Activated CD4-positive, alpha-beta memory T cell treated with anti-CD3 and anti-CD28 coated beads for 36 hours (primary cell): ENCODE data around the gene GGPS1. TPM values are rescaled to one million over a fixed set of nuclear protein-coding genes. Genes with fewer than 3 reads are reported as not detected.
A peak's percentile ranks its signal among the peaks of the same experiment; 100 is the strongest.
"Not testable (repeated sequence)": the region's sequence is repeated elsewhere in the genome, so short reads cannot be mapped to it uniquely, and the experiment has no call there.

ENCODE experiments used
- CTCF ChIA-PET: fragments of 350-600 bp; sonication (Branson Sonifier 250); formaldehyde crosslinking; loops from one replicate; lab custom pipeline; 2021; ENCODE audit warnings: antibody characterized with exemption, inconsistent platforms; lab: Charles Lee
- POLR2A ChIA-PET: fragments of 350-600 bp; sonication (Branson Sonifier 250); formaldehyde crosslinking; loops from one replicate; lab custom pipeline; 2021; ENCODE audit warnings: antibody characterized with exemption; lab: Charles Lee
- DNase-seq: peaks from one replicate; pipeline ENCODE4 v3.0.0-alpha.2; 2020
- H3K27ac Mint-ChIP-seq: one replicate; pipeline ENCODE4 v1.8.0; 2021; ENCODE audit warnings: mixed read lengths
- H3K27me3 Mint-ChIP-seq: one replicate; pipeline ENCODE4 v1.8.0; 2021; ENCODE audit warnings: mixed read lengths
- H3K36me3 Mint-ChIP-seq: one replicate; pipeline ENCODE4 v1.8.0; 2021; ENCODE audit warnings: mixed read lengths
- H3K4me1 Mint-ChIP-seq: one replicate; pipeline ENCODE4 v1.8.0; 2021; ENCODE audit warnings: low read depth, mixed read lengths
- H3K4me3 Mint-ChIP-seq: one replicate; pipeline ENCODE4 v1.8.0; 2021; ENCODE audit warnings: mild to moderate bottlenecking, mixed read lengths
- H3K9me3 Mint-ChIP-seq: one replicate; pipeline ENCODE4 v1.8.0; 2021; ENCODE audit warnings: mixed read lengths
- intact Hi-C: fragments of 100-400 bp; cut with micrococcal nuclease; formaldehyde crosslinking; loops from one replicate; pipeline ENCODE4 v1.15.1; 2023
- total RNA-seq, 2 experiments: library from RNA; stranded (reverse); gene quantifications; one replicate each; pipeline ENCODE4 v1.2.3, GENCODE V29; 2021

Gene GGPS1
- total RNA-seq, 2 experiments from 2014 or later: 36.1 to 37.5 TPM

DNA sequence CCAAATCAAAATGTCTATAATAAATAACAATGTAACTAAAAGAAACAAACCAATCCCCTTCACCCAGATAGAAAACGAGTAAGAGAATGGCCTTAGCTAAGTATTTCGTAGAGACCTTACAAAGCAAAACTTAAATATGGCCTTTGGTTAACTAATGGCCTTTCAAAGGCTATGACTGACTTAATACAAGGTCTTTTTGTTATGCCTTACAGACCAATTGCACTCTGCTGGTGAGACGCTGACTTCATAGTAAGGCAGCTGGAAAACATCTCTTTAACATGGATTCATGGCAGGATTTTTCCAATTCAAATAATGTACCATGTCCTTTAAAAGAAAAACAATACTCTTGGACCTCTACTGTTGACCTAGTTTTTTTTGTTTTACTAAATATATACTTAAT is 23.1 kb downstream of the GGPS1 start:
- ChIA-PET POLR2A (no interaction called here), CTCF (interaction anchor here (0.6 kb wide), 2 partner anchors 57 to 76 kb away, joined by 3 to 6 read pairs; no protein-coding TSS in a partner anchor)
- Mint-ChIP-seq H3K9me3 (no peaks in the 10 kb centered on the region), H3K4me3 (no peak overlapping the region), H3K27me3 (no peaks in the 10 kb centered on the region), H3K36me3 (no peaks in the 10 kb centered on the region), H3K27ac (no peak overlapping the region), H3K4me1 (no peaks in the 10 kb centered on the region)
- intact Hi-C loops: no loop called here
- no peak for DNase-seq

DNA sequence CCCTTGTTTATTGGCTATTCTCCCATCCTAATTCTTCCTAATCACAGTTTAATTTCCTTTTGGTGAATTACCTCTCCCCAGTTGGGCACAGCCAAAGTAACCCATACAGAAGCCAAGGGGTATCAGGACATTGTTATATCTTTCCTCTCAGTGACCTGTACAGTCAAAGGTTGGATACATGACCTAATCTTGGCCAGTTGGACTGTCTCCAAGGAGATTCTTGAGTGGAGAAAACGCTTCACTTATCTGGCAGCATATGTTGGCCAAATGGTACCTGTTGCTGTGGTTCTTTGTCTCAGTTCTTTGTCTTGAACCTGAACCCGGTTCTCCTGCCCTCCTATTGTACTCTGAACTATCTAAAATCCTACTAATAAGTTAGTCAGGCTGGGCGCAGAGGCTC is 23.5 kb downstream of the GGPS1 start:
- DNase-seq: no peak
- intact Hi-C loops: no loop called here
- H3K27me3 Mint-ChIP-seq: no peaks in the 10 kb centered on the region
- H3K4me3 Mint-ChIP-seq: no peak overlapping the region
- no peak overlapping the region for H3K27ac Mint-ChIP-seq
- CTCF ChIA-PET: no interaction called here
- H3K36me3 Mint-ChIP-seq: no peaks in the 10 kb centered on the region
- H3K9me3 Mint-ChIP-seq: no peaks in the 10 kb centered on the region
- no peaks in the 10 kb centered on the region for H3K4me1 Mint-ChIP-seq
- POLR2A ChIA-PET: no interaction called here

DNA sequence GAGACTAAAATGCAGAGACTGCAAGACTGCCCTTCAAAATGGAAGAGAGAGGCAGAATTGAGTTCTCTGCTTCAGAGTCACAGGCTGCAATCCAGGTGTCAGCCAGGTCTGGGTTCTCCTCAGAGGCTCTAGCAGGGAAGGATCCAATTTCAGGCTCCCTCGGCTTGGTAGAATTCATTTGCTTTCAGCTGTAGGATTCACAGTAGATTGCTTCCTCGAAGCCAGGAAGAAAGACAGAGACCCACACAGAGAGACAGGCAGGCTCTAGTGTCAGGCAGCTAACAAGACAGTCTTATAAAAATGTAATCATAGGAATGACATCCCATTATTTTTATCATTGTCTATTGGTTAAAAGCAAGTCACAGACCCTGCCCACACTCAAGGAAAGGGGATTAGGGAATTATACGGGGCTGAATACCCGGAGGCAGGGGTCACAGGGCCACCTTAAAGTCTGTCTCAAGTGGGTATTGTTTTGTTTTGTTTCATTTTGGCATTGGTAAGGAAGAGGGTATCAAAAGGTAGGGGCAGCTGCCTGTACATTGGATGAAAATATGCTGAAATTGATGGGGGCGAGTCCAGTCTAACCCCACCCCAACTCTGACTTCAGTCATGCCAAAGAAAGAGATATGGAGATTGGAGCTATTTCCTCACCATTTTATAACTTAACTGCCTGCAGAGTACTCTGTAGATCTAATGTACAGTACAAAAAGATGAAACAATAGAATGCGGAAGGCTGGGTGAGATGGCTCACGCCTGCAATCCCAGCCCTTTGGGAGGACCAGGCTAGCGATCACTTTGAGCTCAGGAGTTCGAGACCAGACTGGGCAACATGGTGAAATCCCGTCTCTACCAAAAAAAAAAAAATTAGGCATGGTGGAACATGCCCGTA is 29.4 kb downstream of the GGPS1 start:
- CTCF ChIA-PET: interaction anchor here (0.7 kb wide), 1 partner anchor 86 kb away, joined by 3 read pairs; no protein-coding TSS in a partner anchor
- Mint-ChIP-seq H3K4me3 (no peak overlapping the region), H3K9me3 (no peaks in the 10 kb centered on the region), H3K4me1 (no peaks in the 10 kb centered on the region), H3K36me3 (no peaks in the 10 kb centered on the region), H3K27ac (no peak overlapping the region), H3K27me3 (no peaks in the 10 kb centered on the region)
- intact Hi-C loops: no loop called here
- DNase-seq: no peak
- POLR2A ChIA-PET: no interaction called here

DNA sequence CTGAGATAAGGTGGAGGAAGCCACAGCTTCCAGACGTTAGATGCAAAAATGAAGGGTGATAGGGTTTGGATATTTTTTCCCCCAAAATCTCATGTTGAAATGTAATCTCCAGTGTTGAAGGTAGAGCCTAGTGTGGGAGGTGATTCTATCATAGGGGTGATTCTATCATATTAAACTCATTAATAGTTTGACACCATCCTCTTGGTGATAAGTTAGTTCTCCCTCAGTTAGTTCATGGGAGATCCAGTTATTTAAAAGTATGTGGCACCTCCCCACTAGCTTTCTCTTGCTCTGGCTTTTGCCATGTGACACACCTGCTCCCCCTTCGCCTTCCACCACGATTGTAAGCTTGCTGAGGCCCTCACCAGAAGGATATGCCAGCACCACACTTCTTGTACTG is 30.5 kb downstream of the GGPS1 start:
- Mint-ChIP-seq H3K27ac (no peak overlapping the region), H3K9me3 (no peaks in the 10 kb centered on the region), H3K27me3 (no peaks in the 10 kb centered on the region), H3K36me3 (no peaks in the 10 kb centered on the region), H3K4me3 (no peak overlapping the region), H3K4me1 (no peaks in the 10 kb centered on the region)
- POLR2A ChIA-PET: no interaction called here
- CTCF ChIA-PET: interaction anchor here (0.8 kb wide), 1 partner anchor 58 kb away, joined by 4 read pairs; no protein-coding TSS in a partner anchor
- intact Hi-C loops: no loop called here
- no peak for DNase-seq

DNA sequence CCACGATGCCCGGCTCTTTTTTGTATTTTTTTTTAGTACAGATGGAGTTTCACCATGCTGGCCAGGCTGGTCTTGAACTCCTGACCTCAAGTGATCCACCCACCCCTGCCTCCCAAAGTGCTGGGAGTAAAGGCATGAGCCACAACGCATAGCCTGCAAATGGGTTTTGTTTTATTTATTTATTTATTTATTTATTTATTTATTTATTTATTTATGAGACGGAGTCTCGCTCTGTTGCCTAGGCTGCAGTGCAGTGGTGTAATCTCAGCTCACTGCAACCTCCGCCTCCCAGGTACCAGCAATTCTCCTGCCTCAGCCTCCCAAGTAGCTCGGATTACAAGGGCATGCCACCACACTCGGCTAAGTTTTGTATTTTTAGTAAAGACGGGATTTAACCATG is 35.8 kb downstream of the GGPS1 start:
- POLR2A ChIA-PET: not testable (repeated sequence)

DNA sequence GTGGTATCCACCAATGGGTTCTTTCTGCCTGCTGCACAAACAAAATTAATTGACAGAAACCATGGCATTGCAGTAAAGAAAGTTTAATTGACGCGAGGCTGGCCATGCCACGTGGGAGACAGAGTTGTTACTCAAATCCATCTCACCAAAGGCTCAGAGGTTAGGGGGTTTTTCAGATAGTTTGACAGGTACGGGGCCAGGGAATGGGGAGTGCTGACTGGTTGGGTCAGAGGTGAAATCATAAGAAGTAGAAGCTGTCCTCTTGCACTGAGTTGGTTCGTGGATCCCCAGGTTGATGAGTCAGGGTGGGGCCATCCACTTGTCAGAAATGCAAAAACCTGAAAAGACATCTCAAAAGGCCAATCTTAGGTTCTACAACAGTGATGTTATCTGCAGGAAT is 37.9 kb downstream of the GGPS1 start:
- no peaks in the 10 kb centered on the region for H3K9me3 Mint-ChIP-seq
- no peaks in the 10 kb centered on the region for H3K27me3 Mint-ChIP-seq
- CTCF ChIA-PET: interaction anchor here (0.6 to 3.8 kb wide), 3 partner anchors 12 to 213 kb away, joined by 3 to 21 read pairs (median 4); no protein-coding TSS in a partner anchor
- POLR2A ChIA-PET: interaction anchor here (1.3 to 1.5 kb wide), 3 partner anchors 35 to 40 kb away, joined by 3 to 4 read pairs (median 3); partner anchors contain the start of gene GGPS1
- intact Hi-C loops: loop anchor here (2.0 kb wide), 1 partner anchor 49 kb away; no protein-coding TSS in a partner anchor
- peak overlapping the region; percentile 76 for H3K27ac Mint-ChIP-seq
- H3K4me1 Mint-ChIP-seq: peaks cover 28% of the 10 kb centered on the region
- peak; percentile 73 for DNase-seq
- H3K4me3 Mint-ChIP-seq: peak overlapping the region; percentile 97
- peaks cover 3% of the 10 kb centered on the region for H3K36me3 Mint-ChIP-seq

More for the DNA sequence above, 35.8 kb downstream of the GGPS1 start:
- H3K4me3 Mint-ChIP-seq, H3K36me3 Mint-ChIP-seq, H3K9me3 Mint-ChIP-seq, CTCF ChIA-PET, H3K27me3 Mint-ChIP-seq, H3K27ac Mint-ChIP-seq, DNase-seq, intact Hi-C loops: not testable (repeated sequence)
- H3K4me1 Mint-ChIP-seq: peaks cover 25% of the 10 kb centered on the region

DNA sequence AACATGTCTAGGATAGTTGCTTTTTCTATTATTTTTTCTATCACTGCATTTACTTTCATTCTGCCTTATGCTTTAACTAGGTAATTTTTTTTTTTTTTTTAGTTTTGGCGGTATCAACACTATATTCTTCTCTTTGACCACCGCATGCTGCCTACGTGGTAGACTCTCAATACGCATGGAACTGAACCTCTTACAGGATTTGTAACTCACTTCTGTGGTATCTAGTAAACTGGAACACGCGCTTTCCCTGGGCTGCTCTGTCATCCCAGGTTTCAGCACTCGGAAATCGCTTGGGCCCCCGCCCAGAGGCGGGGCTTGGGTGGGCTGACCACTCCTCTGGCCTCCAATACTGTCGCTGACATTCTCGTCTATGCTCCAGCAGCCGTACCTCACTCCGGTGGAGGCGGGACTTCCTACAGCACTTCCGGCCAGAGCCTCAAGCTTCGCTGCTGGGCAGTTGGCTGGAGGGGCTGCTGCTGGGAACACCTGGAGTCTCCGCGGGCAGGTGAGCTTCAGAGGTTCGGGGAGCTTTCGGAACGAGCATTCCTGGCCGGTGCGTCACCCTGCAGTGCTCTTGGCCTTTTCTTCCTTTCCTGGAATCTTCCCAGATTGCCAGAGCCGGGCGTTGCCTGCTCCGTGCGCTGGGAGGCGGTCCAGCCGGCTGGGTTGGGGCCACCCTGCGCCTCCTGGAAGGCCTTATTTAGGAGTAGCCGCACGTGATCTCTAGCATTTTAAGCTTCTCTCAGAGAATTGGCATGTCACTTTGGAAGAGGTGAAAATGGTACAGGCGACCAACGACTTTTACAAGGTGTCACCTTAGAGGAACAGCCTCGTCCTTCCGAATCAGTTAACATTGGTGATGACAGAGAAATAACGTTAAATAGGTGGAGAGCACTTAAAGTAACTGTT is 38.9 kb downstream of the GGPS1 start, which contains the start of gene TBCE:
Gene TBCE (plus strand): TSS at position 428 of the 909 bp plus-strand sequence. CDS start 12,623 bp downstream, outside the sequence.
- Mint-ChIP-seq H3K4me1 (peaks cover 28% of the 10 kb centered on the region), H3K27ac (peak within 1 kb of the TSS; percentile 76), H3K36me3 (peaks cover 3% of the 10 kb centered on the region), H3K9me3 (no peaks in the 10 kb centered on the region), H3K4me3 (peak within 1 kb of the TSS; percentile 97), H3K27me3 (no peaks in the 10 kb centered on the region)
- DNase-seq: peak; percentile 95
- ChIA-PET CTCF (interaction anchor here (0.9 to 3.8 kb wide), 3 partner anchors 11 to 121 kb away, joined by 3 to 21 read pairs (median 4); no protein-coding TSS in a partner anchor), POLR2A (interaction anchor here (0.7 to 1.5 kb wide), 4 partner anchors 36 to 62 kb away, joined by 3 to 4 read pairs (median 3); partner anchors contain the start of gene GGPS1)
- intact Hi-C loops: loop anchor here (1.0 to 2.0 kb wide), 4 partner anchors 39 to 206 kb away; partner anchors contain the start of genes ARID4B, GGPS1 and RBM34

DNA sequence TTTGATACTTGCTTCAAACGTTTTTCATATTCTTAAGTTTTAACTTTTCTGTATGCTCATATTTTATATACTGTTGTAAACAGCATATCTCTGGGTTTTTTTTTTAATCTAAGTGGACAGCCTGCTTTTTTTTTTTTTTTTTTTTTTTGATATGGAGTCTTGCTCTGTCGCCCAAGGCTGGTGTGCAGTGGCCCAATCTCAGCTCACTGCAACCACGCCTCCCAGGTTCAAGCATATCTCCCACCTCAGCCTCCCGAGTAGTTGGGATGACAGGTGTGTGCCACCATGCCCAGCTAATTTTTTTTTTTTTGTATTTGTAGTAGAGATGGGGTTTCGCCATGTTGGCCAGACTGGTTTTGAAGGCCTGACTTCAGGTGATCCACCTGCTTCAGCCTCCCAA is 40.1 kb downstream of the GGPS1 start:
- intact Hi-C loops: no loop called here
- H3K9me3 Mint-ChIP-seq: no peaks in the 10 kb centered on the region

DNA sequence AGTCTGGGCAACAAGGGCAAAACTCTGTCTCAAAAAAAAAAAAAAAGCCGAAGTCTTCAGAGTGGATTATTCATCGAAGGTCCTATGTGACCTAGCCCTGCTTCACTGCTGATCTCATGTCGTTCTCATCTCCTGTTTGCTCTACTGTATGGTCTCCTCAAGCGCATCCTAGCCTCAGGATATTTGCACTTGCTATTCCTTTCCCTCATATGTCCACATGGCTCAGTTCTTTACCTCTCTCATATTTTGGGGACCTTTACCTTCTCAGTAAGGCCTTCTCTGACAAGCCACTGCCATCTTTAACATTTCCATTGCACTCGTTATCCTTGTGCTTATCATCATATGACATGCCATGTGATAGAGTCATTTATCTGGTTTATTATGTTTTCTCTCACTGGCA is 41.4 kb downstream of the GGPS1 start:
- intact Hi-C loops: no loop called here
- POLR2A ChIA-PET: no interaction called here
- Mint-ChIP-seq H3K27me3 (no peaks in the 10 kb centered on the region), H3K4me3 (no peak overlapping the region), H3K27ac (no peak overlapping the region), H3K9me3 (no peaks in the 10 kb centered on the region), H3K36me3 (peaks cover 5% of the 10 kb centered on the region), H3K4me1 (peaks cover 31% of the 10 kb centered on the region)
- DNase-seq: no peak
- CTCF ChIA-PET: no interaction called here

More for the DNA sequence above, 40.1 kb downstream of the GGPS1 start:
- no peak for DNase-seq
- Mint-ChIP-seq H3K4me1 (peaks cover 29% of the 10 kb centered on the region), H3K27me3 (no peaks in the 10 kb centered on the region), H3K27ac (no peak overlapping the region), H3K36me3 (peaks cover 3% of the 10 kb centered on the region), H3K4me3 (peak overlapping the region; percentile 97)
- CTCF ChIA-PET: interaction anchor here (3.8 kb wide), 1 partner anchor 48 kb away, joined by 21 read pairs; no protein-coding TSS in a partner anchor
- POLR2A ChIA-PET: no interaction called here

DNA sequence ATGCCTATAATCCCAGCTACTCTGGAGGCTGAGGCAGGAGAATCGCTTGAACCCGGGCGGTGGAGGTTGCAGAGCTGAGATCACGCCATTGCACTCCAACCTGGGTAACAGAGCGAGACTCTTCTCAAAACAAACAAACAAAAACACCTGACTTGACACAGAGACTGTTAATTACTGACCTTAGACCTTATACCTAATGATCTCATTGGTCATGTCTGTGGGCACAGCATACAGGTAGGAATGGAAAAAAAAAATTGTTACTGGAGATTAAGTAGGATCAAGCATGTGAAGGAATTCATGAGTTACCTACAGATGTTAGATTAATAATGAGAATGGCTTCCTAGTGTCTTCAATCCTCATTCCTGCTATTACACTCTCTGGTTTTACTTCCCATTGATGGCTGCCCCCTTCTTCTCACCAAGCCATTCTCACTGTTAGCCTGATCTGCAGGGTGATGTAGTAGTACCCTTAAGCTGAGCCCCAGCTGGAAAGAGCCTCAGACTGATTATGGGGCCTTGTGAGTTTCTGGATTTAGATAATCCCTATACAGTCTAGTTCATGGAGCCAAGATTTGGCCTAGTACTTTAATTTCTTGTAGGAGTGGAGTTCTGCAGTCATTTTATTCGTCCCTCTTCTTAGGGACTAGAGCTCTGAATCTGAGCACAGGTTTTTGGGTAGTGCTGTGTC is 47.7 kb downstream of the GGPS1 start:
- Mint-ChIP-seq H3K27ac (no peak overlapping the region), H3K4me1 (peaks cover 6% of the 10 kb centered on the region), H3K36me3 (peaks cover 11% of the 10 kb centered on the region), H3K9me3 (peaks cover 2% of the 10 kb centered on the region), H3K27me3 (no peaks in the 10 kb centered on the region), H3K4me3 (no peak overlapping the region)
- DNase-seq: no peak
- POLR2A ChIA-PET: no interaction called here
- intact Hi-C loops: no loop called here
- CTCF ChIA-PET: no interaction called here

DNA sequence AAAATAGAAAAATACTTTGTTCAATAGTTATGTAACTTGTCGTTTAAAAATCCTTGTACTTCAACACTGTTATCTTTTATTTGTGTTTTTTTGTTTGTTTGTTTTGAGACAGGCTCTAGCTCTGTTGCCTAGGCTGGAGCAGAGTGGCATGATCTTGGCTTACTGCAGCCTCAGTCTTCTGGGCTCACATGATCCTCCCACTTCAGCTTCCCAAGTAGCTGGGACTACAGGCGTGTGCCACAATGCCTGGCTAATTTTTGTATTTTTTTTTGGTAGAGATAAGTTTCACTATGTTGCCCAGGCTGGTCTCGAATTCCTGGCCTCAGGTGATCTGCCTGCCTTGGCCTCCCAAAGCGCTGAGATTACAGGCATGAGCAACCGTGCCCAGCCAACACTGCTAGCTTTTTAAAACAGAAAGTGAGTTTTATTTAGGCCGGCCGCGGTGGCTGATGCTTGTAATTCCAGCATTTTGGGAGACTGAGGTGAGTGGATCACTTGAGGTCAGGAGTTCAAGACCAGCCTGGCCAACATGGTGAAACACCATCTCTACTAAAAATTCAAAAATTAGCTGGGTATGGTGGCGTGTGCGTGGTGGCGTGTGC is 49.9 kb downstream of the GGPS1 start:
- intact Hi-C loops, H3K4me1 Mint-ChIP-seq, H3K9me3 Mint-ChIP-seq, H3K27ac Mint-ChIP-seq, H3K4me3 Mint-ChIP-seq, DNase-seq, H3K27me3 Mint-ChIP-seq, POLR2A ChIA-PET: not testable (repeated sequence)
- H3K36me3 Mint-ChIP-seq: peaks cover 18% of the 10 kb centered on the region
- CTCF ChIA-PET: interaction anchor here (1.2 kb wide), 1 partner anchor 12 kb away, joined by 4 read pairs; no protein-coding TSS in a partner anchor
